T-helper 1 cell treated with Interleukin-12 subunit alpha and Interleukin-12 subunit beta and Interleukin-4 antibody, amounts not matched to agents 30 μg/mL and 1 μg/mL, for 36 hours (primary cell): Measurements from ENCODE around the gene SEMA4F.
"Not testable (repeated sequence)": the region's sequence is repeated elsewhere in the genome, so short reads cannot be mapped to it uniquely, and the experiment has no call there.

Source experiments
- H3K27ac Mint-ChIP-seq: one replicate; pipeline ENCODE4 v1.8.0; 2021; ENCODE audit warnings: mild to moderate bottlenecking, mixed read lengths
- H3K27me3 Mint-ChIP-seq: one replicate; pipeline ENCODE4 v1.8.0; 2021; ENCODE audit warnings: low read depth, mixed read lengths
- H3K36me3 Mint-ChIP-seq: one replicate; pipeline ENCODE4 v1.8.0; 2021; ENCODE audit warnings: low read depth, mixed read lengths
- H3K4me1 Mint-ChIP-seq: one replicate; pipeline ENCODE4 v1.8.0; 2021; ENCODE audit warnings: low read depth, mixed read lengths
- H3K4me3 Mint-ChIP-seq: one replicate; pipeline ENCODE4 v1.8.0; 2021; ENCODE audit warnings: mild to moderate bottlenecking, moderate library complexity, mixed read lengths
- H3K9me3 Mint-ChIP-seq: one replicate; pipeline ENCODE4 v1.8.0; 2021; ENCODE audit warnings: mixed read lengths

Gene SEMA4F

GRCh38 chr2:74653985-74654882 is at the start of gene SEMA4F:
Gene SEMA4F (plus strand): TSS chr2:74654247. CDS start chr2:74654377, 130 bp downstream.
- peaks cover 19% of the 10 kb centered on the region for H3K27me3 Mint-ChIP-seq
- H3K9me3 Mint-ChIP-seq: peaks cover 3% of the 10 kb centered on the region

GRCh38 chr2:74606927-74607326 is 47.1 kb upstream of the SEMA4F start:
- Mint-ChIP-seq H3K27ac (no peak overlapping the region), H3K36me3 (no peaks in the 10 kb centered on the region), H3K4me3 (no peak overlapping the region), H3K9me3 (no peaks in the 10 kb centered on the region), H3K4me1 (peaks cover 10% of the 10 kb centered on the region), H3K27me3 (peaks cover 52% of the 10 kb centered on the region)

More at GRCh38 chr2:74653985-74654882, at the start of gene SEMA4F:
- peak within 1 kb of the TSS; percentile 81 for H3K4me3 Mint-ChIP-seq
- H3K36me3 Mint-ChIP-seq: peaks cover 6% of the 10 kb centered on the region
- peaks cover 10% of the 10 kb centered on the region for H3K4me1 Mint-ChIP-seq
- H3K27ac Mint-ChIP-seq: peak within 1 kb of the TSS; percentile 8

GRCh38 chr2:74617122-74617521 is 36.9 kb upstream of the SEMA4F start:
- H3K36me3 Mint-ChIP-seq: no peaks in the 10 kb centered on the region
- H3K4me1 Mint-ChIP-seq: peaks cover 7% of the 10 kb centered on the region
- H3K27me3 Mint-ChIP-seq: peaks cover 37% of the 10 kb centered on the region
- H3K4me3 Mint-ChIP-seq: no peak overlapping the region
- no peaks in the 10 kb centered on the region for H3K9me3 Mint-ChIP-seq
- H3K27ac Mint-ChIP-seq: no peak overlapping the region

GRCh38 chr2:74618410-74619083 is 35.5 kb upstream of the SEMA4F start:
- no peak overlapping the region for H3K27ac Mint-ChIP-seq
- H3K36me3 Mint-ChIP-seq: no peaks in the 10 kb centered on the region
- H3K27me3 Mint-ChIP-seq: peaks cover 24% of the 10 kb centered on the region
- no peak overlapping the region for H3K4me3 Mint-ChIP-seq
- H3K4me1 Mint-ChIP-seq: peaks cover 7% of the 10 kb centered on the region
- no peaks in the 10 kb centered on the region for H3K9me3 Mint-ChIP-seq

- Mint-ChIP-seq H3K36me3 (no peaks in the 10 kb centered on the region), H3K4me1 (peaks cover 7% of the 10 kb centered on the region), H3K27ac (no peak overlapping the region), H3K27me3 (peaks cover 12% of the 10 kb centered on the region), H3K9me3 (no peaks in the 10 kb centered on the region), H3K4me3 (no peak overlapping the region)
These were observed 34.3 kb upstream of the SEMA4F start for GRCh38 chr2:74619651-74620297.

GRCh38 chr2:74620671-74621070 is 33.4 kb upstream of the SEMA4F start:
- peaks cover 7% of the 10 kb centered on the region for H3K4me1 Mint-ChIP-seq
- no peaks in the 10 kb centered on the region for H3K9me3 Mint-ChIP-seq
- no peak overlapping the region for H3K4me3 Mint-ChIP-seq
- no peak overlapping the region for H3K27ac Mint-ChIP-seq
- H3K36me3 Mint-ChIP-seq: no peaks in the 10 kb centered on the region
- peaks cover 7% of the 10 kb centered on the region for H3K27me3 Mint-ChIP-seq

GRCh38 chr2:74625658-74626425 is 28.2 kb upstream of the SEMA4F start:
- H3K4me3 Mint-ChIP-seq: no peak overlapping the region
- H3K36me3 Mint-ChIP-seq: no peaks in the 10 kb centered on the region
- peaks cover 6% of the 10 kb centered on the region for H3K27me3 Mint-ChIP-seq
- no peaks in the 10 kb centered on the region for H3K9me3 Mint-ChIP-seq
- H3K27ac Mint-ChIP-seq: no peak overlapping the region
- H3K4me1 Mint-ChIP-seq: no peaks in the 10 kb centered on the region

GRCh38 chr2:74628538-74629105 is 25.4 kb upstream of the SEMA4F start:
- no peaks in the 10 kb centered on the region for H3K36me3 Mint-ChIP-seq
- no peaks in the 10 kb centered on the region for H3K4me1 Mint-ChIP-seq
- no peaks in the 10 kb centered on the region for H3K9me3 Mint-ChIP-seq
- no peak overlapping the region for H3K4me3 Mint-ChIP-seq
- H3K27me3 Mint-ChIP-seq: peaks cover 14% of the 10 kb centered on the region
- no peak overlapping the region for H3K27ac Mint-ChIP-seq

GRCh38 chr2:74630454-74630853 is 23.6 kb upstream of the SEMA4F start:
- not testable (repeated sequence) for H3K9me3 Mint-ChIP-seq, H3K4me3 Mint-ChIP-seq, H3K4me1 Mint-ChIP-seq, H3K27ac Mint-ChIP-seq, H3K36me3 Mint-ChIP-seq
- H3K27me3 Mint-ChIP-seq: peaks cover 26% of the 10 kb centered on the region

GRCh38 chr2:74632209-74632938 is 21.7 kb upstream of the SEMA4F start:
- H3K4me3 Mint-ChIP-seq: no peak overlapping the region
- H3K4me1 Mint-ChIP-seq: no peaks in the 10 kb centered on the region
- H3K27me3 Mint-ChIP-seq: peaks cover 45% of the 10 kb centered on the region
- no peaks in the 10 kb centered on the region for H3K9me3 Mint-ChIP-seq
- no peak overlapping the region for H3K27ac Mint-ChIP-seq
- no peaks in the 10 kb centered on the region for H3K36me3 Mint-ChIP-seq

- Mint-ChIP-seq H3K9me3 (no peaks in the 10 kb centered on the region), H3K27me3 (peaks cover 46% of the 10 kb centered on the region), H3K27ac (no peak overlapping the region), H3K36me3 (no peaks in the 10 kb centered on the region), H3K4me3 (no peak overlapping the region), H3K4me1 (no peaks in the 10 kb centered on the region)
These were observed 21.1 kb upstream of the SEMA4F start for GRCh38 chr2:74632939-74633312.

- no peaks in the 10 kb centered on the region for H3K36me3 Mint-ChIP-seq
- H3K4me1 Mint-ChIP-seq: no peaks in the 10 kb centered on the region
- peaks cover 65% of the 10 kb centered on the region for H3K27me3 Mint-ChIP-seq
- H3K27ac Mint-ChIP-seq: no peak overlapping the region
- no peak overlapping the region for H3K4me3 Mint-ChIP-seq
- H3K9me3 Mint-ChIP-seq: no peaks in the 10 kb centered on the region
These were observed 14.5 kb upstream of the SEMA4F start for GRCh38 chr2:74639550-74639949.

- H3K27ac Mint-ChIP-seq: no peak overlapping the region
- peaks cover 4% of the 10 kb centered on the region for H3K4me1 Mint-ChIP-seq
- no peak overlapping the region for H3K4me3 Mint-ChIP-seq
- H3K9me3 Mint-ChIP-seq: no peaks in the 10 kb centered on the region
- peaks cover 37% of the 10 kb centered on the region for H3K27me3 Mint-ChIP-seq
- peaks cover 4% of the 10 kb centered on the region for H3K36me3 Mint-ChIP-seq
These were observed 8.7 kb upstream of the SEMA4F start for GRCh38 chr2:74645344-74645743.
